Measurements from ENCODE around the gene KAZN. TPM values are rescaled to one million over a fixed set of nuclear protein-coding genes. Genes with fewer than 3 reads are reported as not detected.

The KAZN gene
- total and polyA plus RNA-seq, 8 donors: 1.2 to 50.7 (median 6.8) TPM

DNA sequence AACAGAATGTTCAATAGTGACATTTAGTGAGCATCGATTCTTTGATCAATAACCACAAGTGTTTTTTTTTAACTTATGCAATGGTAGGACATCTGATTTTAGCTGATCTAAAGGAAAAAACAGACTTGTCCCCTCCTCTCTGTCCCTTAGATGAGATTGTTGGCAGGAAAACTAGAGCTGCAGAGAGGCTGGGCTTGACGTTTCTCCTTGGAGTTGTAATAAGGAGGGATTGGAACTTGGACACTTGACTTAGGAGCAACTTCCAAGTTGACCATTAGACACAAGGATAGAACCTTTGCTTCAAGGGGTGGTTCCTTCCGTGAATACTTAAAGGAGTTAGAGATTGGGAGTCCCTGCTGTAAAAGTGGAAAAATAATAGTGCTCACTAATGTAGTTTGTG, 49.9 kb downstream of the KAZN start:
- TF ChIP-seq POLR2A (IDR thresholded peaks at IDR 0.05): no peak
- Histone ChIP-seq H3K4me3 (no peak overlapping the region), H3K9me3 (peaks cover 0 to 20% (median 13%) of the 10 kb centered on the region in 4 donors), H3K36me3 (no peaks in the 10 kb centered on the region), H3K4me1 (peaks cover 0 to 7% (median 0%) of the 10 kb centered on the region in 4 donors), H3K27me3 (no peaks in the 10 kb centered on the region), H3K27ac (no peak overlapping the region)
- intact Hi-C loops (cut with DNase I; ENCODE audit: low total_unique reads): no loop called here
- DNase-seq: no peak
- WGBS, 5 donors: 59 to 67% (median 64%) methylated on average over 3 of the region's 3 CpGs

DNA sequence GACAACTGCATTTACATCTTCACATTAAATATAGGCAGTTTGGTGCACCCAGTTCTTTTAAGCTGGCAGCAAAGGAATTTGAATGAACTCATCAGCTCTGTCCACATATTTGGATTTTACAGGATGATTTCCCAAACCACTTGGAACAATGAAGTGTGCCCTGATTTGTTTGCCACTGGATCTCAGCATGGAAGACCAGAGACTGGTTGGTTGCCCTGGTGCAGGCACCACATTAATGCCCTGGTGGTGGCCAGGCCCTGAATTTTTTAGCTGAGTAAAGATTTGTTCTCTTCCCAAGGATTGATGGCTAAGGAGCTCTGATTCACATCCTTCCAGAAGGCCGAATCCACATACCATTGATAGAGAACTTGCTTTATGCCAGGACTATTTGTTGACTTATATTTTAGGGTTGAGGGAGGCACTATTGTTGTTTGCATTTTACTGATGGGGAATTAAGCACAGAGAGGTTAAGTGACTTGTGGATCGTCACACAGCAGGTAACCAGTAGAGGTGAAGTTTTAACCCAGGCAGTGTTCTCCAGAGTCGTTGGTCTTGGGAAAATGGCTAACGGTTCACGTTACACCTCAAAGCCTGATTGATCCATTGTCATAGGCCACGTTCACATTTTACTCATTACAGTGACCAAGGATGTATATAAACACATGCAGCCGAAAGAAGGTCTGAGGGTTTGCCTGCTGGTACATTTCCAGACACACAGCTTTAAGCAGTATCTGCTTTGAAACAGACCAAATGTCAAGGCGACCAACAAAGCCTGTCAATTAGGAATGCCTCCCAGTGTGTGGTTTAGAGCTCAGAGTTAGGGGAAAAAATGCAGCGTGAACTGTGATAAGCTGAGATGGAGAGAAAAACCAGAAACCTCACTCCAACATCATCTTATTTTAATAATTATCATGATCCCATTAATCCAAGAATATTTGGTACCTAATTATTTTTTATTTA, 50.7 kb downstream of the KAZN start:
- no peak overlapping the region for H3K27ac ChIP-seq
- no peak overlapping the region for H3K4me3 ChIP-seq
- no peaks in the 10 kb centered on the region for H3K36me3 ChIP-seq
- peaks cover 0 to 14% (median 13%) of the 10 kb centered on the region in 4 donors for H3K9me3 ChIP-seq
- 46 to 64% (median 60%) methylated on average over 9 of the region's 9 CpGs for WGBS, 5 donors
- DNase-seq: no peak
- no peak for TF ChIP-seq EP300 (IDR thresholded peaks at IDR 0.05)
- TF ChIP-seq POLR2A (IDR thresholded peaks at IDR 0.05): no peak
- TF ChIP-seq, protein P1, sequence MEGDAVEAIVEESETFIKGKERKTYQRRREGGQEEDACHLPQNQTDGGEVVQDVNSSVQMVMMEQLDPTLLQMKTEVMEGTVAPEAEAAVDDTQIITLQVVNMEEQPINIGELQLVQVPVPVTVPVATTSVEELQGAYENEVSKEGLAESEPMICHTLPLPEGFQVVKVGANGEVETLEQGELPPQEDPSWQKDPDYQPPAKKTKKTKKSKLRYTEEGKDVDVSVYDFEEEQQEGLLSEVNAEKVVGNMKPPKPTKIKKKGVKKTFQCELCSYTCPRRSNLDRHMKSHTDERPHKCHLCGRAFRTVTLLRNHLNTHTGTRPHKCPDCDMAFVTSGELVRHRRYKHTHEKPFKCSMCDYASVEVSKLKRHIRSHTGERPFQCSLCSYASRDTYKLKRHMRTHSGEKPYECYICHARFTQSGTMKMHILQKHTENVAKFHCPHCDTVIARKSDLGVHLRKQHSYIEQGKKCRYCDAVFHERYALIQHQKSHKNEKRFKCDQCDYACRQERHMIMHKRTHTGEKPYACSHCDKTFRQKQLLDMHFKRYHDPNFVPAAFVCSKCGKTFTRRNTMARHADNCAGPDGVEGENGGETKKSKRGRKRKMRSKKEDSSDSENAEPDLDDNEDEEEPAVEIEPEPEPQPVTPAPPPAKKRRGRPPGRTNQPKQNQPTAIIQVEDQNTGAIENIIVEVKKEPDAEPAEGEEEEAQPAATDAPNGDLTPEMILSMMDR (IDR thresholded peaks at IDR 0.05): no peak
- no peak for TF ChIP-seq POLR2AphosphoS5 (IDR thresholded peaks at IDR 0.05)
- intact Hi-C loops (cut with DNase I; ENCODE audit: low total_unique reads): no loop called here
- no peaks in the 10 kb centered on the region for H3K27me3 ChIP-seq
- peaks cover 0 to 7% (median 0%) of the 10 kb centered on the region in 4 donors for H3K4me1 ChIP-seq

DNA sequence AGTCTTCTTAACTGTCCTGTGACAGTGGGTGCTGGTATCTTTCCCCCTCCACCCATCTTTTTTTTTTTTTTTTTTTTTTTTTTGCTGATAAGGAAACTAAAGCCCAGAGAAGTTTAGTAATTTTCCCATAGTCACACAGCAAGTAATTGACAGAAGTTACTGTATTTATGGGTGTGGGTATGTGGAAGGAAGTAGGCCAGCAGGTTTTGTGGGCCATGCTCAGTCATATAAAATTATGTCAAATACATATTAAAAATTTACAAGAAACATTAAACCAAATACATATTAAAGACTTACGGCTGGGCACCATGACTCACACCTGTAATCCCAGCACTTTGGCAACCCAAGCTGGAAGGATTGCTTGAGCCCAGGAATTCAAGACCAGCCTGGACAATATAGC, 51.5 kb downstream of the KAZN start:
- no peaks in the 10 kb centered on the region for H3K27me3 ChIP-seq
- no peak for DNase-seq
- H3K4me3 ChIP-seq: no peak overlapping the region
- H3K4me1 ChIP-seq: peaks cover 0 to 7% (median 0%) of the 10 kb centered on the region in 4 donors
- WGBS, 5 donors: 89 to 100% (median 98%) methylated on average over 1 of the region's 1 CpG
- TF ChIP-seq EP300 (IDR thresholded peaks at IDR 0.05) (no peak), POLR2A (IDR thresholded peaks at IDR 0.05) (no peak), POLR2AphosphoS5 (IDR thresholded peaks at IDR 0.05) (no peak)
- TF ChIP-seq, protein P1 (IDR thresholded peaks at IDR 0.05): no peak
- no peaks in the 10 kb centered on the region for H3K36me3 ChIP-seq
- peaks cover 0 to 9% (median 7%) of the 10 kb centered on the region in 4 donors for H3K9me3 ChIP-seq
- intact Hi-C loops (cut with DNase I; ENCODE audit: low total_unique reads): no loop called here
- H3K27ac ChIP-seq: no peak overlapping the region

DNA sequence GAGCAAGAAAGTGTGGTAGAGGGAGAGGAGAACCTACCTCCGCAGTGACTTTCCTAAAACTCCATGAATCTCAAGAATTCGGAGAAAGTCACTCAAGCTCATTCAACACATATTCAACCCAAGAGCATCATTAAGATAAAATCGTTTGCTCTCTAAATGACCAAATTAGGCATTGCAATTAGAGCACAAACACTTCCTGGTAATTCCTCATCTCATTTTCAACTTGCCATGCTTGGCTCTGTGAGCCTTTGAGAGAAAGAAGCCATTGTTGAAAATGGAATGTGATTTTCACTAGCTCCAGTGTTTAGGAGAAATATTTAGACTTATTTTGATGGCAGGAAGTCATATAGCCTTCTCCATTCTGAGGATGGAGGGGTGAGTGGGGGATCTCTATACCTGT, 52.5 kb downstream of the KAZN start:
- peaks cover 0 to 7% (median 0%) of the 10 kb centered on the region in 4 donors for H3K4me1 ChIP-seq
- TF ChIP-seq, protein P1 (IDR thresholded peaks at IDR 0.05): no peak
- TF ChIP-seq EP300 (IDR thresholded peaks at IDR 0.05) (no peak), POLR2A (IDR thresholded peaks at IDR 0.05) (no peak), POLR2AphosphoS5 (IDR thresholded peaks at IDR 0.05) (no peak)
- no peak for DNase-seq
- H3K27ac ChIP-seq: no peak overlapping the region
- H3K9me3 ChIP-seq: no peaks in the 10 kb centered on the region
- intact Hi-C loops (cut with DNase I; ENCODE audit: low total_unique reads): no loop called here
- H3K36me3 ChIP-seq: no peaks in the 10 kb centered on the region
- 57 to 65% (median 62%) methylated on average over 3 of the region's 3 CpGs for WGBS, 5 donors
- H3K27me3 ChIP-seq: no peaks in the 10 kb centered on the region
- no peak overlapping the region for H3K4me3 ChIP-seq
